Immature natural killer cell (primary cell): ENCODE measurements around the gene PKD1. TPM values are rescaled to one million over a fixed set of nuclear protein-coding genes. Genes with fewer than 3 reads are reported as not detected.

Source experiments
- DNase-seq, 3 donors: peaks; one replicate each; pipeline ENCODE4 v3.0.0; 2022; ENCODE audit warnings: mixed read lengths in 1 of 3
- H3K27ac Mint-ChIP-seq, 6 donors: one replicate each; pipeline ENCODE4 v1.8.0; 2020; ENCODE audit warnings: mixed read lengths in 6 of 6, mild to moderate bottlenecking in 5 of 6, inconsistent platforms in 4 of 6, moderate library complexity in 3 of 6
- H3K27me3 Mint-ChIP-seq, 3 donors: one replicate each; pipeline ENCODE4 v1.8.0; 2020 to 2021; ENCODE audit warnings: low read depth in 3 of 3, mild to moderate bottlenecking in 3 of 3, mixed read lengths in 3 of 3, moderate library complexity in 3 of 3, inconsistent platforms in 1 of 3
- H3K36me3 Mint-ChIP-seq, 3 donors: one replicate each; pipeline ENCODE4 v1.8.0; 2020; ENCODE audit warnings: mixed read lengths in 3 of 3, inconsistent platforms in 2 of 3, mild to moderate bottlenecking in 2 of 3
- H3K4me1 Mint-ChIP-seq, 2 donors: one replicate each; pipeline ENCODE4 v1.8.0; 2020; ENCODE audit warnings: inconsistent platforms in 2 of 2, mild to moderate bottlenecking in 2 of 2, mixed read lengths in 2 of 2, moderate library complexity in 1 of 2
- H3K4me3 Mint-ChIP-seq, 5 donors: one replicate each; pipeline ENCODE4 v1.8.0; 2020; ENCODE audit warnings: mild to moderate bottlenecking in 5 of 5, mixed read lengths in 5 of 5, inconsistent platforms in 3 of 5, moderate library complexity in 3 of 5
- H3K9me3 Mint-ChIP-seq, 6 donors: one replicate each; pipeline ENCODE4 v1.8.0; 2020; ENCODE audit warnings: mild to moderate bottlenecking in 6 of 6, mixed read lengths in 6 of 6, inconsistent platforms in 4 of 6, moderate library complexity in 3 of 6
- polyA plus RNA-seq, 3 donors: library from polyadenylated mRNA; unstranded; fragments of 300-500 nt; fragmentation: Illumina TruSeq; gene quantifications; one replicate each; pipeline ENCODE4 v1.2.3, GENCODE V29; 2021

The PKD1 gene
- polyA plus RNA-seq, 3 donors from 2014 or later = 2.7 to 6.7 (median 2.8) TPM

DNA sequence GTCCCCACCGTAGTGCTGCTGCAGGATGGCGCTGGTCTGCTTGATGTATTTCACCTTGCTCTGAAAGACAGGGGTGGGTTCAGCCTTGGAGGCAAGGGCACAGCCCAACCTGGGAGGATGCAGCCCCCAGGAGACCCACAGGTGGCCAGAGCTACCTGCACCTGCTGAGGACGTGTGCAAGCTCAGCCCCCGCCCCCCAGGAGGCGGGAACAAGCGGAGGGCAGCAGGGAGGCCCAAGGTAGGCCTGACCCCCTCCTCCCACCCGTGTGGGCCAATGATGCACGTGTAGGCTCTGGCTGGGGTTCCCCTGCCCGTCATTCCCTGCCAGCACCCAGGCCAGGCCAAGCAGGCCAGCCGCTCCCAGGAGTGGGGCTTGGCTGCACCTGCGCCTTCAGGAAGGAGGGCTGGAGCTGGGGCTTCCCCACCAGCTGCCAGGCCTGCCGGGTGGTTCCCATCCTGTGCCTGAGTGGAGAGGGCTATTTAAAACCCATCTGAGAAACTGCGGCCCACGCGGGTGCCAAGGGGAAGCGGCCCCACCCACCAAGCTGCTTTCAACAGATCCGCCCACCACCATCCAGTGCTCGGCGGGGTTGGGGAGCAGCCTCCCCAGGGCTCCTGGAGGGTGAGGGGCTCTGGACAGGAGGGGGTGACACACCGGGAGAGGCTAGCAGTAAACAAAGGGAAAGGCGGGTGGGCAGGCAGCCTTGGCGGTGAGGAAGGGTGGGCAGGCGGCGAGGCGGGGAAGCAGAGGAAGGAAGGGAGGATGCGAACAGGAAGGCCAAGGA lies 91.8 kb downstream of the PKD1 start:
- no peak overlapping the region for H3K4me3 Mint-ChIP-seq
- no peaks in the 10 kb centered on the region for H3K36me3 Mint-ChIP-seq
- DNase-seq = no peak
- peaks cover 13 to 17% of the 10 kb centered on the region in 2 donors for H3K4me1 Mint-ChIP-seq
- no peak overlapping the region for H3K27ac Mint-ChIP-seq
- no peaks in the 10 kb centered on the region for H3K9me3 Mint-ChIP-seq
- H3K27me3 Mint-ChIP-seq = peaks cover 0 to 7% (median 0%) of the 10 kb centered on the region in 3 donors

- Mint-ChIP-seq H3K4me3 (no peak overlapping the region), H3K27ac (no peak overlapping the region)
These were observed 92.6 kb downstream of the PKD1 start for GRCh38 chr16:2042986-2043666.

GRCh38 chr16:2042171-2042985 lies 93.3 kb downstream of the PKD1 start:
- no peak for DNase-seq
- Mint-ChIP-seq H3K4me1 (peaks cover 5 to 8% of the 10 kb centered on the region in 2 donors), H3K36me3 (no peaks in the 10 kb centered on the region), H3K9me3 (no peaks in the 10 kb centered on the region), H3K27ac (no peak overlapping the region), H3K27me3 (peaks cover 0 to 3% (median 0%) of the 10 kb centered on the region in 3 donors), H3K4me3 (no peak overlapping the region)

More at GRCh38 chr16:2042986-2043666, 92.6 kb downstream of the PKD1 start:
- no peaks in the 10 kb centered on the region for H3K36me3 Mint-ChIP-seq
- H3K9me3 Mint-ChIP-seq = no peaks in the 10 kb centered on the region
- H3K4me1 Mint-ChIP-seq = peaks cover 6 to 9% of the 10 kb centered on the region in 2 donors
- no peak for DNase-seq
- H3K27me3 Mint-ChIP-seq = peaks cover 0 to 4% (median 0%) of the 10 kb centered on the region in 3 donors

DNA sequence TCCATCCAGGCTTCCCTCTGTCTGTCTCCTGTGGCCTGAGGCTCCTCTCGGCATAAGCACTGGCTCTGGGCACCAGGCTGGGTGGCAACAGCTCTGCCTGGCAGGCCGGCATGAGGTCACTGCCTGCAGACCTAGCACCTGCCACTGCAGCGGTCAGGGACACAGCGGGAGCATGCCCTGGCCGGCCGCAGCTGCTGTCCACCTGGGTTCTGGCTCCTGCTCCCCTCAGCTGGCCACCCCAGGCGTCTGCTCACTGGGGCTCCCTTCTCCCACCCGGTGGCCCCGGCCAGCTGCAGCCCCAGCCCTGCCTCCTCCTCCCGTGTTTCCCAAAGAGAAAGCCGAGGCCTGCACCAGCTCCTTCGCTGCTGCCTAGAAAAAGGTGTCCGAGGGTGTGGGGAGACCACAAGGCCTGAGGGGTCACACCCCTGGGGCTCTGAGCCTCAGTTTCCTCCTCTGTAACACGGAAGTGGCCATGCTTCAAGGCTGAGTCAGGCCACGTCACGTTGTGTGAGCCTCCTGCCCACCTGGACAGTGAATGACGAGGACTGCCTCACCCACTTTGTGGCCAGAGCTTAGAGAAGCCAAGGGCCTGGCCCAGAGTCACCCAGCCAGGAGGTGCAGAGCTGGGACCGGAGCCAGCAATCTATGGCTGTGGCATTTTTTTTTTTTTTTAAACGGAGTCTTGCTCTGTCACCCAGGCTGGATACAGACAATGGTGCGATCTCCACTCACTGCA lies 94.7 kb downstream of the PKD1 start:
- Mint-ChIP-seq H3K9me3 (no peaks in the 10 kb centered on the region), H3K4me1 (no peaks in the 10 kb centered on the region), H3K27ac (no peak overlapping the region), H3K27me3 (peaks cover 0 to 2% (median 0%) of the 10 kb centered on the region in 3 donors), H3K36me3 (no peaks in the 10 kb centered on the region), H3K4me3 (no peak overlapping the region)
- DNase-seq = no peak

GRCh38 chr16:2040041-2040786 lies 95.5 kb downstream of the PKD1 start:
- Mint-ChIP-seq H3K27me3 (peaks cover 0 to 2% (median 0%) of the 10 kb centered on the region in 3 donors), H3K36me3 (no peaks in the 10 kb centered on the region), H3K9me3 (no peaks in the 10 kb centered on the region), H3K27ac (no peak overlapping the region), H3K4me3 (no peak overlapping the region), H3K4me1 (no peaks in the 10 kb centered on the region)
- no peak for DNase-seq

DNA sequence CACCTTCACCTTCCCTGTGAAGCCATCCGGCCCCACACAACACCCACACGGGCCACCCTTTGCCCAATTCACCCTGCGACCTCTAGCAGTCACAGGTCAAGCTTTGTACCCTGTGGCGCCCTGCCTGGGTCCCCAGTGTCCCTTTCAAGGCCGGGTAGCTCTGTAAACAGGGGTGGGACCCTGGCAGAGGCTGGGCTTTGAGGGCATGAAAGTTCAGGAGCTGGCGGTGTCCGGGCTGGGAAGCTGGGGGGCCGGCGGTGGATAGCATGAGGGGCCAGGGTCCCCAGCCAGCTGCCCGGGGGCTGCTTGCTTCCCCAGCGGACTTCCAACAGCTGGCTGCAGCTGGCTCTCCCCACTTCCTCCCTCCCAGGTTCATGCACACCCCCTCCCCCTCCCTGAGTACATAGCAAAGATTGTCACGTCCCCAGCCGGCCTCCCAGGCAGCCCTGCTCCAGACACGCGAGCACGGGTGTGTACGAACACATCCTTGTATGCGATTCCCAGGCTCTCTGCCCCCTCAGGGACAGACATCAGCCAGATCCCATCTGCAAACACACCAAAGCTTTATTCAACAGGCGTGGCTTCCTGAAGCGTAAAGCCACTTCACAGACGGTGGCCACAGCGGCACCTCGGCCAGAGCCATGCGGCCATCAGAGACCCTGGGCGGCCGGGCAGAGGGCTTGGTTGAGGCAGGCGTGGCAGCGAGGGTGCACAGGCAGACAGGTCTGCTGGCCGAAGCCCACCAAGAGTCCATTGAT lies 96.2 kb downstream of the PKD1 start:
- H3K9me3 Mint-ChIP-seq = no peaks in the 10 kb centered on the region
- H3K27ac Mint-ChIP-seq = no peak overlapping the region
- H3K4me3 Mint-ChIP-seq = no peak overlapping the region
- no peaks in the 10 kb centered on the region for H3K36me3 Mint-ChIP-seq
- H3K4me1 Mint-ChIP-seq = no peaks in the 10 kb centered on the region
- peaks cover 0 to 5% (median 0%) of the 10 kb centered on the region in 3 donors for H3K27me3 Mint-ChIP-seq
- no peak for DNase-seq

Other genes with a start within 250 kb of the PKD1 start
- not detected for gene HS3ST6, start 217.5 kb downstream of the PKD1 start, polyA plus RNA-seq
- 10 to 100 TPM; 34.0 to 66.5 (median 47.0) TPM for gene MSRB1, start 192.7 kb downstream of the PKD1 start, polyA plus RNA-seq
- gene RPL3L, start 181.2 kb downstream of the PKD1 start, polyA plus RNA-seq = not detected
- gene NDUFB10, start 176.4 kb downstream of the PKD1 start, polyA plus RNA-seq = 100 to 1,000 TPM; 201 to 232 (median 203) TPM
- 1,000 to 10,000 TPM; 2,221 to 2,989 (median 2,668) TPM for gene RPS2, start 171.1 kb downstream of the PKD1 start, polyA plus RNA-seq
- not detected for gene RNF151, start 169.0 kb downstream of the PKD1 start, polyA plus RNA-seq
- gene TBL3, start 163.8 kb downstream of the PKD1 start, polyA plus RNA-seq = 10 to 100 TPM; 34.4 to 66.1 (median 59.8) TPM
- under 1 TPM in 1 of 3 donors, not detected in 2; 0.17 TPM for gene NOXO1, start 154.4 kb downstream of the PKD1 start, polyA plus RNA-seq
- 10 to 100 TPM; 38.4 to 52.0 (median 40.7) TPM for gene GFER, start 151.7 kb downstream of the PKD1 start, polyA plus RNA-seq
- gene SYNGR3, start 145.9 kb downstream of the PKD1 start, polyA plus RNA-seq = 1 to 10 TPM; 4.6 to 6.7 (median 6.4) TPM
- 10 to 100 TPM in 1 of 3 donors, 1 to 10 TPM in 2; 1.8 to 10.4 (median 2.9) TPM for gene ZNF598, start 126.1 kb downstream of the PKD1 start, polyA plus RNA-seq
- gene NPW, start 116.1 kb downstream of the PKD1 start, polyA plus RNA-seq = not detected
- 1 to 10 TPM in 1 of 3 donors, under 1 TPM in 1, not detected in 1; 0.54 to 1.4 TPM for gene NHERF2, start 109.0 kb downstream of the PKD1 start, polyA plus RNA-seq
- gene NTHL1, start 88.1 kb downstream of the PKD1 start, polyA plus RNA-seq = 10 to 100 TPM; 26.4 to 31.6 (median 29.7) TPM
- gene TSC2, start 87.9 kb downstream of the PKD1 start, polyA plus RNA-seq = 10 to 100 TPM; 18.0 to 50.1 (median 29.1) TPM
- 1 to 10 TPM in 1 of 3 donors, under 1 TPM in 1, not detected in 1; 0.34 to 1.4 TPM for gene RAB26, start 12.7 kb upstream of the PKD1 start, polyA plus RNA-seq
- gene TRAF7, start 19.9 kb upstream of the PKD1 start, polyA plus RNA-seq = 1 to 10 TPM; 5.2 to 6.9 (median 5.6) TPM
- gene CASKIN1, start 60.7 kb upstream of the PKD1 start, polyA plus RNA-seq = not detected
- gene MLST8, start 69.6 kb upstream of the PKD1 start, polyA plus RNA-seq = 10 to 100 TPM; 22.5 to 39.1 (median 36.9) TPM
- gene BRICD5, start 75.0 kb upstream of the PKD1 start, polyA plus RNA-seq = under 1 TPM in 2 of 3 donors, not detected in 1; 0.10 to 0.36 TPM
- 10 to 100 TPM; 10.4 to 18.4 (median 17.7) TPM for gene PGP, start 78.9 kb upstream of the PKD1 start, polyA plus RNA-seq
- 10 to 100 TPM in 2 of 3 donors, 1 to 10 TPM in 1; 8.4 to 18.6 (median 10.3) TPM for gene E4F1, start 87.7 kb upstream of the PKD1 start, polyA plus RNA-seq
- not detected for gene DNASE1L2, start 100.5 kb upstream of the PKD1 start, polyA plus RNA-seq
- 10 to 100 TPM; 40.4 to 67.8 (median 42.2) TPM for gene ECI1, start 115.7 kb upstream of the PKD1 start, polyA plus RNA-seq
- gene RNPS1, start 132.2 kb upstream of the PKD1 start, polyA plus RNA-seq = 100 to 1,000 TPM; 179 to 332 (median 189) TPM
- 1 to 10 TPM; 2.4 to 7.6 (median 4.8) TPM for gene ABCA3, start 204.8 kb upstream of the PKD1 start, polyA plus RNA-seq